Lung (tissue), 12 donors: Measurements from ENCODE around the gene NRXN2. TPM values are rescaled to one million over a fixed set of nuclear protein-coding genes. Genes with fewer than 3 reads are reported as not detected.
A peak's percentile ranks its signal among the peaks of the same experiment; 100 is the strongest.

Experiments used
- ATAC-seq: fragments of 200-7000 bp; cut with Tn5 transposase; one replicate; pipeline ENCODE4 v1.9.1; 2020; ENCODE audit warnings: moderate number of reproducible peaks; ENCODE audit not compliant: insufficient read depth, low FRiP score
- DNase-seq, 3 donors: peaks; one replicate each; pipeline ENCODE4 v3.0.0-alpha.2; 2013 to 2017
- H3K27ac ChIP-seq, 2 donors: one replicate each; pipeline ENCODE4 v1.5.1; 2013; ENCODE audit warnings: mild to moderate bottlenecking in 2 of 2, moderate library complexity in 2 of 2, control low read depth in 1 of 2, inconsistent platforms in 1 of 2, low read depth in 1 of 2, low read length in 1 of 2
- H3K27me3 ChIP-seq, 3 donors: one replicate each; pipeline ENCODE4 v1.5.1; 2013; ENCODE audit warnings: low read length in 2 of 3; ENCODE audit not compliant: control insufficient read depth in 3 of 3, insufficient read depth in 3 of 3
- H3K36me3 ChIP-seq, 4 donors: one replicate each; pipeline ENCODE4 v1.5.1; 2013; ENCODE audit warnings: low read length in 4 of 4, mild to moderate bottlenecking in 1 of 4, moderate library complexity in 1 of 4; ENCODE audit not compliant: control insufficient read depth in 4 of 4, insufficient read depth in 4 of 4
- H3K4me1 ChIP-seq, 5 donors: one replicate each; pipeline ENCODE4 v1.5.1; 2013; ENCODE audit warnings: low read length in 5 of 5, mild to moderate bottlenecking in 2 of 5, moderate library complexity in 1 of 5; ENCODE audit not compliant: control insufficient read depth in 5 of 5, insufficient read depth in 5 of 5
- H3K4me3 ChIP-seq: one replicate; pipeline ENCODE4 v1.5.1; 2013; ENCODE audit warnings: mild to moderate bottlenecking, control low read depth, moderate library complexity
- H3K9ac ChIP-seq, 2 donors: one replicate each; pipeline ENCODE4 v1.5.1; 2013; ENCODE audit warnings: low read length in 2 of 2, control low read depth in 1 of 2; ENCODE audit not compliant: insufficient read depth in 1 of 2
- H3K9me3 ChIP-seq, 4 donors: one replicate each; pipeline ENCODE4 v1.5.1; 2013; ENCODE audit warnings: low read length in 3 of 4, mild to moderate bottlenecking in 1 of 4, moderate library complexity in 1 of 4; ENCODE audit not compliant: control insufficient read depth in 4 of 4, insufficient read depth in 3 of 4
- WGBS, 2 donors: extraction: QIAGEN DNeasy Blood & Tissue Kit; methylation state at CpG; one replicate each; pipeline ENCODE4 v1.1.7; 2013; 5-methylcytosine and 5-hydroxymethylcytosine counted together
- polyA plus RNA-seq, 2 donors: library from polyadenylated mRNA; stranded (reverse); fragments of 200-250 nt; gene quantifications; one replicate each; pipeline ENCODE4 v1.2.1, GENCODE V29; 2013
- total RNA-seq, 2 donors: library from RNA; depleted of rRNA in 1 of 2; stranded (reverse); fragments of >200 nt in 1 of 2; gene quantifications; one replicate each; pipeline ENCODE4 v1.2.1, GENCODE V29; 2014 to 2021
- TF ChIP-seq, protein P1 (sequence below): IDR thresholded peaks from 2 replicates; pipeline ENCODE4 v1.5.1; 2012; ENCODE audit warnings: mild to moderate bottlenecking; ENCODE audit errors: control extremely low read depth, extremely low read depth
- donor health status: control.
- donor health status: control.
- donor health status: Bipolar disorder and iron deficiency.
- donor health status: healthy.
- donor health status: DM: yes; HTN: yes; CAD: no.

Gene NRXN2
- total and polyA plus RNA-seq, 4 donors, result 0.39 to 6.6 (median 1.1) TPM

DNA sequence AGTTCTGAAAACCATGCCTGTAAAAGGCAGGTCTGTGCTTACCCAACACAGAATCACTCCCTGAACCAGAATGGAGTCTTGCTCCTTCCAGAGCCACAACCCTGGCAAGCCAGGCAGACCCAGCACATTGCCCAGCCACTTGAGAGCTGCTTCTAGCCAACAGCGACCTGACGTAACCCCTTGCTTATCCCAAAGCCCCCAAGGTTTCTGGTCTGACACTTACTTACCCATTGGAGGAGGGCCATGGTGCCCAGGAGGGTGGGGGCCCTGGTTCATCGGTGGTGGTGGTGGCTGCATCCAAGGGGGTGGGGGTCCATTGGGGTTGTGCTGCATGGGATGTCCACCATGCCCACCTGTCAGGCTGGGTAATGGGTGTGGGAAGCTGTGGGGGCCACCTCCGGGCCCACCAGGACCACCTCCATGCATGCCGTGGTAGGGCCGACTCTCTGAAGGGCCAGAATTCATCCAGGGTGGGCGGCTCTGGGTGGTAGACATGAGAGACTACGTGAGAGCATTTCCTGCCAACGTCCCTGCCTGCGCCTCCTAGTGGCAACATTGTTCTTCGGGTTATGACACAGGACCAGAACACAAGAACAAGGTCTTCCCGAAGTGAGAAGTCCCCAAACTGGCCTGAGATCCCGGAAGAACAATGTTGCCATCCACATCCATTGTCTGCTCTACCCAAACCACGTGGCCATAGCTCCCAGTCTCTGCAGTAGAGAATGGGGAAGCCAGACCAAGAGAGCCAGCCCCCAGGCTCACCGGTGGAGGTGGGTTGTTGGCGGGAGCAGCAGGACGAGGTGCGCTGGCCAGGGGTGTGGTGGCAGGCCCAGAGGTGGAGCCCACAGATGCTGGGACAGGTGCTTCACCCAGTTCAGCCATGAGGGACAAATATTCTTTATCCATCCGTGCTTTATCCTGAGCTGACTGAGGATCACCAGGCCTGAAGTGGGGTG lies 44.6 kb upstream of the NRXN2 start:
- WGBS, 2 donors, result 51 to 54% methylated on average over 19 of the region's 19 CpGs
- peak overlapping the region in 1 of 2 donors; percentile 54 for H3K27ac ChIP-seq
- H3K4me3 ChIP-seq, result no peak overlapping the region
- peaks cover 74 to 86% (median 76%) of the 10 kb centered on the region in 4 donors for H3K36me3 ChIP-seq
- DNase-seq (peak; percentile 60 to 69 (median 67)), ATAC-seq (no peak)
- H3K9me3 ChIP-seq, result no peaks in the 10 kb centered on the region
- H3K4me1 ChIP-seq, result peaks cover 0 to 5% (median 0%) of the 10 kb centered on the region in 5 donors
- TF ChIP-seq, protein P1, sequence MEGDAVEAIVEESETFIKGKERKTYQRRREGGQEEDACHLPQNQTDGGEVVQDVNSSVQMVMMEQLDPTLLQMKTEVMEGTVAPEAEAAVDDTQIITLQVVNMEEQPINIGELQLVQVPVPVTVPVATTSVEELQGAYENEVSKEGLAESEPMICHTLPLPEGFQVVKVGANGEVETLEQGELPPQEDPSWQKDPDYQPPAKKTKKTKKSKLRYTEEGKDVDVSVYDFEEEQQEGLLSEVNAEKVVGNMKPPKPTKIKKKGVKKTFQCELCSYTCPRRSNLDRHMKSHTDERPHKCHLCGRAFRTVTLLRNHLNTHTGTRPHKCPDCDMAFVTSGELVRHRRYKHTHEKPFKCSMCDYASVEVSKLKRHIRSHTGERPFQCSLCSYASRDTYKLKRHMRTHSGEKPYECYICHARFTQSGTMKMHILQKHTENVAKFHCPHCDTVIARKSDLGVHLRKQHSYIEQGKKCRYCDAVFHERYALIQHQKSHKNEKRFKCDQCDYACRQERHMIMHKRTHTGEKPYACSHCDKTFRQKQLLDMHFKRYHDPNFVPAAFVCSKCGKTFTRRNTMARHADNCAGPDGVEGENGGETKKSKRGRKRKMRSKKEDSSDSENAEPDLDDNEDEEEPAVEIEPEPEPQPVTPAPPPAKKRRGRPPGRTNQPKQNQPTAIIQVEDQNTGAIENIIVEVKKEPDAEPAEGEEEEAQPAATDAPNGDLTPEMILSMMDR, result peak; percentile 10
- H3K9ac ChIP-seq, result no peak overlapping the region
- H3K27me3 ChIP-seq, result no peaks in the 10 kb centered on the region

DNA sequence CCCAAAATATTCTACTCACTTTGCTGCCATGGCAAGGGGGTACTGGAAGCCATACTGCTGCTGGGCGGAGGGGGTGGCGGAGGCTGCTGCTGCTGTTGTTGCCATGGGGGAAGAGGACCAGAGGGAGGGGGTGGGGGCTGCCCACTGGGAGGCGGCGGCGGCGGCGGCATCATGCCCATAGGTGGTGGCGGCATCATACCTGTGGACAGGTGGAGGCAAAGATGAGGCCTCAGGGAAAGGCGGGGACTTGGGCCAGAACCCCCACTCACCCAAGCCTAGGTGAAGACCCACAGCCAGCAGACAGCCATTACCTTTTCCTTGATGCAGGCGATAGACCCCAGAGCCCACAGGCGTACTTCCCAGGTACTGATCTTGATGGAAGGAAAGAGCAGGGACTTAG lies 43.9 kb upstream of the NRXN2 start:
- Histone ChIP-seq H3K27me3 (no peaks in the 10 kb centered on the region), H3K9me3 (no peaks in the 10 kb centered on the region), H3K27ac (no peak overlapping the region), H3K9ac (no peak overlapping the region), H3K4me3 (no peak overlapping the region), H3K4me1 (peaks cover 0 to 4% (median 0%) of the 10 kb centered on the region in 5 donors), H3K36me3 (peaks cover 71 to 86% (median 73%) of the 10 kb centered on the region in 4 donors)
- TF ChIP-seq, protein P1, result no peak
- 98% methylated on average over 10 to 11 of the region's 11 CpGs for WGBS, 2 donors
- DNase-seq, result no peak
- no peak for ATAC-seq

DNA sequence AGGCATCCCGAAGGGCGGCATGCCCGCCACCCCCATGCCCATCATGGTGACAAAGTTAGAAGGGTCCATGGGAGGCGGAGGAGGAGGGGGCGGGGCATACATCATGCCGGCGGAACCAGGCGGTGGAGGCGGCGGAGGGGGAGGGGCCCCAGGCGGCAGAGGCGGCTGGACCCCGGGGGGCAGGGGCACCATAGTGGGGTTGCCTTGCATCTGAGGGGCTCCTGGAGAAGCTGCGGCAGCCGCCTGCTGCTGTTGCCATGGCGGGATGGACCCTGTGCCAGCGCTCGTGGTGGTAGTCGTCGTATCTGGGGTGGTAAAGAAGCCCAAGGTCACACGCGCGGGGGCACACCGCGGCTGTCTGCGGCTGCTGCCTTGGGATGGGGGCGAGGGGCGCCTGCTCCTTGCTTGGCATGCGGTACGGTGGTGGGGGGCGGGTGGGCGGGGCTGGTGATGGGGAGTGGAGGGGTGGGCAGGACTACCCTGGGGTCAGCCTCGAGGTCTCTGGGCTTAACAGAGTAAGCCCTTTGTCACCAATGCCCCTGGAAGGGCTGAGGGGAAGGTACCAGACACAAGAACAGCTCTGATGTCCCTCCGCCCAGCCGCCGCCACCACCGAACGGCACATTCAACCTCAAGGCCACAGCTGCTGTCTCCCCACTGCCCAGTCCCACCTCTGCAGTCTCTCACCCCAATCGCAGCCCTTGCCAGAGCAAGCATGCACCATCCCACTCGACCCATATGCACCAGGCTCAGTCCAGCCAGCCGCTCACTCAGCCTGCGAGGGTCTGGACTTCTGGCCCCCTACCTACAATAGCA lies 43.1 kb upstream of the NRXN2 start:
- H3K27me3 ChIP-seq, result no peaks in the 10 kb centered on the region
- H3K27ac ChIP-seq, result no peak overlapping the region
- peaks cover 63 to 82% (median 66%) of the 10 kb centered on the region in 4 donors for H3K36me3 ChIP-seq
- TF ChIP-seq, protein P1, result no peak
- H3K4me1 ChIP-seq, result peaks cover 0 to 4% (median 0%) of the 10 kb centered on the region in 5 donors
- ATAC-seq, result no peak
- no peak overlapping the region for H3K4me3 ChIP-seq
- no peak for DNase-seq
- H3K9me3 ChIP-seq, result no peaks in the 10 kb centered on the region
- 92% methylated on average over 25 to 42 of the region's 42 CpGs for WGBS, 2 donors
- H3K9ac ChIP-seq, result no peak overlapping the region
